K562 (cell line): ENCODE data around the gene IMMP2L. TPM values are rescaled to one million over a fixed set of nuclear protein-coding genes. Genes with fewer than 3 reads are reported as not detected.

Experiments used
- ARID1B ChIP-seq: fragments of 450-650 bp; IDR thresholded peaks from 2 replicates; pipeline ENCODE4 v1.6.1; 2016; ENCODE audit warnings: antibody characterized with exemption, mild to moderate bottlenecking, inconsistent platforms
- BCLAF1 ChIP-seq, 2 experiments: fragments of 450-650 bp in 1 of 2; IDR thresholded peaks; 2 replicates each; pipeline ENCODE4 v1.6.1; 2011 to 2017; ENCODE audit warnings: low read depth in 2 of 2, antibody characterized with exemption in 1 of 2, borderline replicate concordance in 1 of 2, low read length in 1 of 2, mild to moderate bottlenecking in 1 of 2, mixed read lengths in 1 of 2; ENCODE audit not compliant: control insufficient read depth in 1 of 2
- CBFA2T2 ChIP-seq: fragments of 450-650 bp; conservative IDR thresholded peaks from 2 replicates; pipeline ENCODE4 v1.6.1; 2017; ENCODE audit warnings: mild to moderate bottlenecking
- COPS2 ChIP-seq: fragments of 450-650 bp; conservative IDR thresholded peaks from 2 replicates; pipeline ENCODE4 v1.6.1; 2016; ENCODE audit warnings: mild to moderate bottlenecking, moderate library complexity
- ETV1 ChIP-seq: fragments of 450-650 bp; conservative IDR thresholded peaks from 2 replicates; pipeline ENCODE4 v1.6.1; 2016; ENCODE audit warnings: missing genetic modification characterization, control low read depth, low read depth, missing compliant biosample characterization
- FOSL1 ChIP-seq: fragments of 200-800 bp; sonication (Bioruptor generic); conservative IDR thresholded peaks from 2 replicates; pipeline ENCODE4 v1.6.1; 2016; ENCODE audit warnings: missing genetic modification characterization, missing compliant biosample characterization
- HLTF ChIP-seq: fragments of 450-650 bp; IDR thresholded peaks from 2 replicates; pipeline ENCODE4 v1.6.1; 2016
- HMG20A ChIP-seq: fragments of 450-650 bp; formaldehyde crosslinking; conservative IDR thresholded peaks from 2 replicates; pipeline ENCODE4 v1.4.0; 2020; ENCODE audit warnings: mild to moderate bottlenecking, mixed read lengths
- KAT7 ChIP-seq: sonication (generic); formaldehyde crosslinking; IDR thresholded peaks from 2 replicates; pipeline ENCODE4 v1.8.0; 2022; ENCODE audit warnings: missing genetic modification reagents, mild to moderate bottlenecking, borderline replicate concordance
- KLF1 ChIP-seq: fragments of 450-650 bp; IDR thresholded peaks from 2 replicates; pipeline ENCODE4 v1.6.1; 2016; ENCODE audit warnings: missing genetic modification characterization, missing compliant biosample characterization
- KLF6 ChIP-seq: fragments of 250-450 bp; sonication (Bioruptor Pico); IDR thresholded peaks from 2 replicates; pipeline ENCODE4 v1.4.0; 2020; ENCODE audit warnings: mild to moderate bottlenecking, moderate library complexity, borderline replicate concordance
- MECOM ChIP-seq: fragments of 250-450 bp; sonication (Bioruptor Pico); IDR thresholded peaks from 2 replicates; pipeline ENCODE4 v1.8.0; 2022; ENCODE audit warnings: inconsistent platforms
- MEIS2 ChIP-seq: fragments of 450-650 bp; IDR thresholded peaks from 2 replicates; pipeline ENCODE4 v1.6.1; 2014; ENCODE audit warnings: mild to moderate bottlenecking; ENCODE audit not compliant: partially characterized antibody
- MTA2 ChIP-seq: fragments of 450-650 bp; IDR thresholded peaks from 2 replicates; pipeline ENCODE4 v1.6.1; 2016; ENCODE audit warnings: low read depth
- POLR2A ChIP-seq: fragments of 450-650 bp; conservative IDR thresholded peaks from 2 replicates; pipeline ENCODE4 v1.6.1; 2016
- RCOR1 ChIP-seq, 2 experiments: IDR thresholded peaks; 2 replicates each; pipeline ENCODE4 v1.6.1; 2012; ENCODE audit warnings: low read depth in 2 of 2, low read length in 2 of 2, borderline replicate concordance in 1 of 2, improper control_type of control experiment in 1 of 2
- RNF2 ChIP-seq: sonication (generic); IDR thresholded peaks from 2 replicates; pipeline ENCODE4 v1.6.1; 2016
- SMARCA4 ChIP-seq: fragments of 450-650 bp; IDR thresholded peaks from 2 replicates; pipeline ENCODE4 v1.6.1; 2016
- SMARCE1 ChIP-seq: fragments of 450-650 bp; IDR thresholded peaks from 2 replicates; pipeline ENCODE4 v1.7.1; 2016; ENCODE audit warnings: mild to moderate bottlenecking
- SRSF9 ChIP-seq: fragments of 200-400 bp; formaldehyde crosslinking; IDR thresholded peaks from 2 replicates; pipeline ENCODE4 v1.6.1; 2017; ENCODE audit warnings: low read depth, low read length, borderline replicate concordance
- TBL1XR1 ChIP-seq, 2 experiments: IDR thresholded peaks; 2 replicates each; pipeline ENCODE4 v1.6.1; 2012; ENCODE audit warnings: improper control_type of control experiment in 2 of 2, low read length in 2 of 2, mild to moderate bottlenecking in 1 of 2
- TCF7 ChIP-seq: sonication (generic); IDR thresholded peaks from 2 replicates; pipeline ENCODE4 v1.6.1; 2016; ENCODE audit warnings: antibody characterized with exemption, borderline replicate concordance
- ZNF140 ChIP-seq: fragments of 250-450 bp; sonication (Bioruptor Pico); IDR thresholded peaks from 2 replicates; pipeline ENCODE4 v1.8.0; 2021; ENCODE audit warnings: moderate library complexity, mild to moderate bottlenecking, inconsistent platforms
- ZNF146 ChIP-seq: IDR thresholded peaks from one replicate; pipeline ENCODE4 v1.6.1; 2018; ENCODE audit warnings: missing compliant biosample characterization; ENCODE audit not compliant: unreplicated experiment
- ZNF75A ChIP-seq: fragments of 450-650 bp; formaldehyde crosslinking; IDR thresholded peaks from 2 replicates; pipeline ENCODE4 v1.4.0; 2020; ENCODE audit warnings: mild to moderate bottlenecking
- polyA plus RNA-seq, 8 experiments: library from polyadenylated mRNA; depleted of rRNA in 4 of 8; stranded (reverse) in 5 of 8; unstranded in 3 of 8; fragments of >200 nt; fragmentation: Nextera tagmentation in 2 of 8; fragmentation: Illumina TruSeq in 1 of 8; extraction: Ambion mirVana in 2 of 8; extraction: Trizol in 1 of 8; gene quantifications; 2 replicates each; pipeline versions ENCODE4 v1.2.1 to v1.2.3, GENCODE V29; 2011 to 2014; ENCODE audit warnings: inconsistent platforms in 1 of 8, missing spikeins in 1 of 8
- total RNA-seq, 7 experiments: library from RNA; depleted of rRNA in 6 of 7; stranded (reverse); fragments of >200 nt in 6 of 7; fragmentation: Illumina TruSeq in 2 of 7; extraction: Trizol in 2 of 7; gene quantifications; 2 replicates each; pipeline versions ENCODE4 v1.2.1 to v1.2.3, GENCODE V29; 2011 to 2021; ENCODE audit warnings: low replicate concordance in 1 of 7
- TF ChIP-seq, protein P1 (sequence below): fragments of 450-650 bp; IDR thresholded peaks from 2 replicates; pipeline ENCODE4 v1.6.1; 2016; ENCODE audit warnings: mild to moderate bottlenecking
- TF ChIP-seq, protein P2 (sequence below): sonication (generic); IDR thresholded peaks from 2 replicates; pipeline ENCODE4 v1.6.1; 2016

The IMMP2L gene
- total and polyA plus RNA-seq, 9 of the 15 experiments (the other 6 are each of a cell fraction or from before 2014, with no cell fraction given): 29.7 to 116 (median 53.0) TPM

GRCh38 chr7:111190804-111191203 lies 371.5 kb downstream of the IMMP2L start (continued):
- TF ChIP-seq FOSL1 (tag) (peak; percentile 46; the same call in 1 of the 2 replicates), SMARCA4 (peak; percentile 82), POLR2A (no peak), BCLAF1 (IDR thresholded peaks at IDR 0.05; ENCODE audit: borderline replicate concordance in 1 of 2, control insufficient read depth in 1 of 2, low read depth in 2 of 2, low read length in 1 of 2) (no peak), KAT7 (CRISPR knock-in tag) (no peak), KLF1 (tag) (no peak), HMG20A (no peak), TBL1XR1 (IDR thresholded peaks at IDR 0.05; ENCODE audit: low read length in 2 of 2) (0 out of 4 replicates have a peak, but pooled peaks of 1 of the 2 experiments have one; percentile 37), SRSF9 (no peak), TCF7 (peak; percentile 95), SMARCE1 (peak; percentile 59; the same call in 1 of the 2 replicates), ZNF146 (CRISPR knock-in tag) (no peak), RCOR1 (IDR thresholded peaks at IDR 0.05; ENCODE audit: borderline replicate concordance in 1 of 2, low read depth in 2 of 2, low read length in 2 of 2) (peak in 1 of 2 experiments; percentile 85; a peak in 2 of 4 replicates), MECOM (CRISPR knock-in tag) (peak; percentile 73), KLF6 (CRISPR knock-in tag) (no peak), CBFA2T2 (peak; percentile 50; the same call in 1 of the 2 replicates), COPS2 (no peak), MTA2 (peak; percentile 37; the same call in 1 of the 2 replicates), ZNF75A (no peak), RNF2 (peak; percentile 49; the same call in 1 of the 2 replicates), HLTF (no peak), MEIS2 (peak; percentile 75), ARID1B (peak; percentile 87), ZNF140 (CRISPR knock-in tag) (no peak), ETV1 (tag) (peak; percentile 42; the same call in 1 of the 2 replicates)
- TF ChIP-seq, protein P1, sequence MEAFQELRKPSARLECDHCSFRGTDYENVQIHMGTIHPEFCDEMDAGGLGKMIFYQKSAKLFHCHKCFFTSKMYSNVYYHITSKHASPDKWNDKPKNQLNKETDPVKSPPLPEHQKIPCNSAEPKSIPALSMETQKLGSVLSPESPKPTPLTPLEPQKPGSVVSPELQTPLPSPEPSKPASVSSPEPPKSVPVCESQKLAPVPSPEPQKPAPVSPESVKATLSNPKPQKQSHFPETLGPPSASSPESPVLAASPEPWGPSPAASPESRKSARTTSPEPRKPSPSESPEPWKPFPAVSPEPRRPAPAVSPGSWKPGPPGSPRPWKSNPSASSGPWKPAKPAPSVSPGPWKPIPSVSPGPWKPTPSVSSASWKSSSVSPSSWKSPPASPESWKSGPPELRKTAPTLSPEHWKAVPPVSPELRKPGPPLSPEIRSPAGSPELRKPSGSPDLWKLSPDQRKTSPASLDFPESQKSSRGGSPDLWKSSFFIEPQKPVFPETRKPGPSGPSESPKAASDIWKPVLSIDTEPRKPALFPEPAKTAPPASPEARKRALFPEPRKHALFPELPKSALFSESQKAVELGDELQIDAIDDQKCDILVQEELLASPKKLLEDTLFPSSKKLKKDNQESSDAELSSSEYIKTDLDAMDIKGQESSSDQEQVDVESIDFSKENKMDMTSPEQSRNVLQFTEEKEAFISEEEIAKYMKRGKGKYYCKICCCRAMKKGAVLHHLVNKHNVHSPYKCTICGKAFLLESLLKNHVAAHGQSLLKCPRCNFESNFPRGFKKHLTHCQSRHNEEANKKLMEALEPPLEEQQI: peak; percentile 88
- TF ChIP-seq, protein P2, sequence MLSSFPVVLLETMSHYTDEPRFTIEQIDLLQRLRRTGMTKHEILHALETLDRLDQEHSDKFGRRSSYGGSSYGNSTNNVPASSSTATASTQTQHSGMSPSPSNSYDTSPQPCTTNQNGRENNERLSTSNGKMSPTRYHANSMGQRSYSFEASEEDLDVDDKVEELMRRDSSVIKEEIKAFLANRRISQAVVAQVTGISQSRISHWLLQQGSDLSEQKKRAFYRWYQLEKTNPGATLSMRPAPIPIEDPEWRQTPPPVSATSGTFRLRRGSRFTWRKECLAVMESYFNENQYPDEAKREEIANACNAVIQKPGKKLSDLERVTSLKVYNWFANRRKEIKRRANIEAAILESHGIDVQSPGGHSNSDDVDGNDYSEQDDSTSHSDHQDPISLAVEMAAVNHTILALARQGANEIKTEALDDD: peak; percentile 46; the same call in 1 of the 2 replicates
